HEK293 (cell line): ENCODE measurements around the gene MEMO1.
A peak's percentile ranks its signal among the peaks of the same experiment; 100 is the strongest.

Experiments
- CTCF ChIA-PET: fragments of 350-600 bp; formaldehyde crosslinking; extraction: SDS; loops from one replicate; lab custom pipeline; 2021; ENCODE audit warnings: antibody characterized with exemption; lab: Yijun Ruan, JAX
- POLR2A ChIA-PET: fragments of 300-600 bp; formaldehyde crosslinking; extraction: SDS; loops from one replicate; lab custom pipeline; 2020; ENCODE audit warnings: antibody characterized with exemption, inconsistent platforms; lab: Yijun Ruan, JAX
- H3K27ac ChIP-seq: fragments of 200-500 bp; sonication (Bioruptor generic); 2 replicates; pipeline ENCODE4 v1.5.1; 2014; ENCODE audit warnings: low read depth, low read length, control low read depth, inconsistent platforms; ENCODE audit errors: extremely low read depth
- H3K36me3 ChIP-seq, 2 experiments: fragments of 200-500 bp in 1 of 2; sonication (Bioruptor generic) in 1 of 2; 1 replicate in 1 of 2; 2 replicates in 1 of 2; pipeline ENCODE4 v1.5.1; 2014 to 2017; ENCODE audit warnings: inconsistent platforms in 2 of 2, low read length in 2 of 2; ENCODE audit not compliant: control insufficient read depth in 2 of 2, insufficient read depth in 1 of 2
- H3K4me1 ChIP-seq: fragments of 200-500 bp; sonication (Bioruptor generic); 2 replicates; pipeline ENCODE4 v1.5.1; 2014; ENCODE audit warnings: mild to moderate bottlenecking, low read length, inconsistent platforms; ENCODE audit not compliant: control insufficient read depth, insufficient read depth
- H3K4me3 ChIP-seq: 2 replicates; pipeline ENCODE4 v1.5.1; 2011; ENCODE audit warnings: low read depth, mild to moderate bottlenecking, control low read depth, low read length, moderate library complexity
- H3K9me3 ChIP-seq: fragments of 200-500 bp; sonication (Bioruptor generic); 2 replicates; pipeline ENCODE4 v1.5.1; 2014; ENCODE audit warnings: low read depth, low read length, inconsistent platforms; ENCODE audit not compliant: control insufficient read depth, insufficient read depth
- BCL11B ChIP-seq: fragments of 450-650 bp; formaldehyde crosslinking; IDR thresholded peaks from 2 replicates; pipeline ENCODE4 v1.5.1; 2016; ENCODE audit warnings: low read depth, missing biosample characterization, missing genetic modification characterization
- GFI1B ChIP-seq: fragments of 450-650 bp; formaldehyde crosslinking; IDR thresholded peaks from 2 replicates; pipeline ENCODE4 v1.5.1; 2016; ENCODE audit warnings: missing biosample characterization, missing genetic modification characterization
- GLIS2 ChIP-seq: fragments of 450-650 bp; formaldehyde crosslinking; IDR thresholded peaks from 2 replicates; pipeline ENCODE4 v1.5.1; 2016; ENCODE audit warnings: missing biosample characterization, missing genetic modification characterization
- KLF7 ChIP-seq: fragments of 450-650 bp; formaldehyde crosslinking; IDR thresholded peaks from 2 replicates; pipeline ENCODE4 v1.5.1; 2016; ENCODE audit warnings: missing biosample characterization, missing genetic modification characterization, borderline replicate concordance
- OVOL3 ChIP-seq: fragments of 450-650 bp; formaldehyde crosslinking; IDR thresholded peaks from 2 replicates; pipeline ENCODE4 v1.5.1; 2016; ENCODE audit warnings: missing biosample characterization, missing genetic modification characterization
- PRDM6 ChIP-seq: fragments of 450-650 bp; formaldehyde crosslinking; IDR thresholded peaks from 2 replicates; pipeline ENCODE4 v1.5.1; 2017; ENCODE audit warnings: missing biosample characterization, missing genetic modification characterization
- SP2 ChIP-seq: fragments of 450-650 bp; formaldehyde crosslinking; IDR thresholded peaks from 2 replicates; pipeline ENCODE4 v1.5.1; 2016; ENCODE audit warnings: missing biosample characterization, missing genetic modification characterization
- ZBTB1 ChIP-seq: fragments of 450-650 bp; formaldehyde crosslinking; IDR thresholded peaks from 2 replicates; pipeline ENCODE4 v1.5.1; 2016; ENCODE audit warnings: missing biosample characterization, missing genetic modification characterization
- ZBTB44 ChIP-seq: fragments of 450-650 bp; IDR thresholded peaks from 2 replicates; pipeline ENCODE4 v1.5.1; 2018; ENCODE audit warnings: missing biosample characterization, mild to moderate bottlenecking, missing genetic modification characterization
- ZFP37 ChIP-seq: fragments of 450-650 bp; formaldehyde crosslinking; IDR thresholded peaks from 2 replicates; pipeline ENCODE4 v1.5.1; 2016; ENCODE audit warnings: missing biosample characterization, missing genetic modification characterization
- ZNF133 ChIP-seq: fragments of 450-650 bp; formaldehyde crosslinking; IDR thresholded peaks from 2 replicates; pipeline ENCODE4 v1.5.1; 2016; ENCODE audit warnings: missing biosample characterization, missing genetic modification characterization
- ZNF146 ChIP-seq: fragments of 450-650 bp; formaldehyde crosslinking; IDR thresholded peaks from 2 replicates; pipeline ENCODE4 v1.5.1; 2016; ENCODE audit warnings: missing biosample characterization, missing genetic modification characterization
- ZNF24 ChIP-seq: fragments of 450-650 bp; formaldehyde crosslinking; IDR thresholded peaks from 2 replicates; pipeline ENCODE4 v1.5.1; 2016; ENCODE audit warnings: missing biosample characterization, missing genetic modification characterization
- ZNF335 ChIP-seq: fragments of 450-650 bp; formaldehyde crosslinking; conservative IDR thresholded peaks from 2 replicates; pipeline ENCODE4 v1.5.1; 2016; ENCODE audit warnings: missing biosample characterization, missing genetic modification characterization
- ZNF362 ChIP-seq: fragments of 450-650 bp; formaldehyde crosslinking; IDR thresholded peaks from 2 replicates; pipeline ENCODE4 v1.5.1; 2016; ENCODE audit warnings: missing biosample characterization, missing genetic modification characterization
- ZNF580 ChIP-seq: fragments of 450-650 bp; formaldehyde crosslinking; IDR thresholded peaks from 2 replicates; pipeline ENCODE4 v1.5.1; 2016; ENCODE audit warnings: missing biosample characterization, missing genetic modification characterization
- ZNF610 ChIP-seq: fragments of 450-650 bp; formaldehyde crosslinking; IDR thresholded peaks from 2 replicates; pipeline ENCODE4 v1.5.1; 2016; ENCODE audit warnings: missing biosample characterization, missing genetic modification characterization, borderline replicate concordance
- ZNF785 ChIP-seq: fragments of 450-650 bp; formaldehyde crosslinking; IDR thresholded peaks from 2 replicates; pipeline ENCODE4 v1.5.1; 2016; ENCODE audit warnings: missing biosample characterization, missing genetic modification characterization
- ZSCAN5A ChIP-seq: fragments of 450-650 bp; formaldehyde crosslinking; IDR thresholded peaks from 2 replicates; pipeline ENCODE4 v1.5.1; 2016; ENCODE audit warnings: missing biosample characterization, missing genetic modification characterization
- ZXDB ChIP-seq: fragments of 450-650 bp; formaldehyde crosslinking; IDR thresholded peaks from 2 replicates; pipeline ENCODE4 v1.5.1; 2016; ENCODE audit warnings: missing biosample characterization, missing genetic modification characterization

The MEMO1 gene

GRCh38 chr2:32010670-32011484 is at the start of gene MEMO1 (continued):
- peak; percentile 73 for TF ChIP-seq GLIS2 (tag by site-specific recombination)
- peak; percentile 68 for TF ChIP-seq ZNF24 (tag by site-specific recombination)
- no peak for TF ChIP-seq ZBTB1 (tag by site-specific recombination)
- peak; percentile 45; the same call in 1 of the 2 replicates for TF ChIP-seq ZNF610 (tag by site-specific recombination)
- TF ChIP-seq KLF7 (tag by site-specific recombination) = peak; percentile 77; the same call in 1 of the 2 replicates
- TF ChIP-seq BCL11B (tag by site-specific recombination) = peak; percentile 32; the same call in 1 of the 2 replicates
- TF ChIP-seq SP2 (tag by site-specific recombination) = peak; percentile 73
- TF ChIP-seq ZSCAN5A (tag by site-specific recombination) = peak; percentile 57; the same call in 1 of the 2 replicates
- TF ChIP-seq ZXDB (tag by site-specific recombination) = peak; percentile 92
- 0 out of 2 replicates have a peak, but pooled peaks have one; percentile 36 for TF ChIP-seq OVOL3 (tag by site-specific recombination)
- TF ChIP-seq ZBTB44 = peak; percentile 27; the same call in 1 of the 2 replicates
- peak; percentile 29; the same call in 1 of the 2 replicates for TF ChIP-seq GFI1B (tag by site-specific recombination)
- peak; percentile 78 for TF ChIP-seq ZNF335 (tag by site-specific recombination)

GRCh38 chr2:32060266-32060665 is 49.5 kb upstream of the MEMO1 start:
- Histone ChIP-seq H3K27ac (no peak overlapping the region), H3K4me1 (no peaks in the 10 kb centered on the region; the same call in 1 of the 2 replicates), H3K4me3 (no peak overlapping the region), H3K9me3 (no peaks in the 10 kb centered on the region), H3K36me3 (no peaks in the 10 kb centered on the region)
- TF ChIP-seq ZNF146 = peak; percentile 76
- no peak for TF ChIP-seq ZNF580 (tag by site-specific recombination)
- POLR2A ChIA-PET = no interaction called here
- CTCF ChIA-PET = no interaction called here

- no peak overlapping the region for H3K27ac ChIP-seq
- H3K4me3 ChIP-seq = no peak overlapping the region
- CTCF ChIA-PET = interaction anchor here (0.6 kb wide), 1 partner anchor 199 kb away, joined by 3 read pairs; no protein-coding TSS in a partner anchor
- TF ChIP-seq ZNF362 (no peak), ZNF785 (tag by site-specific recombination) (no peak), ZFP37 (tag by site-specific recombination) (no peak), ZNF133 (tag by site-specific recombination) (no peak), PRDM6 (tag by site-specific recombination) (no peak)
- TF ChIP-seq, all 188 proteins: peak for 0
- Histone ChIP-seq H3K4me1 (no peaks in the 10 kb centered on the region), H3K36me3 (no peaks in the 10 kb centered on the region), H3K9me3 (no peaks in the 10 kb centered on the region)
- POLR2A ChIA-PET = interaction anchor here (2.1 kb wide), 1 partner anchor 18 kb away, joined by 18 read pairs; the partner anchor contains the start of gene DPY30
These were observed 47.3 kb upstream of the MEMO1 start for GRCh38 chr2:32058130-32058529.
